HPDE6-E6E7 (cell line): ENCODE measurements around the gene ALDH1A3.
A peak's percentile ranks its signal among the peaks of the same experiment; 100 is the strongest.

Source experiments
- DNase-seq: peaks from one replicate; pipeline ENCODE4 v3.0.0; 2011; ENCODE audit warnings: missing footprints; ENCODE audit errors: extremely low spot score

Gene ALDH1A3

GRCh38 chr15:100859970-100860828 lies 19.4 kb upstream of the ALDH1A3 start:
- DNase-seq: no peak

- no peak for DNase-seq
Observed at GRCh38 chr15:100860829-100861510, 18.7 kb upstream of the ALDH1A3 start.

- no peak for DNase-seq
Observed at GRCh38 chr15:100861511-100861991, 18.1 kb upstream of the ALDH1A3 start.

GRCh38 chr15:100862162-100862561 lies 17.5 kb upstream of the ALDH1A3 start:
- DNase-seq: no peak

GRCh38 chr15:100863075-100863795 lies 16.4 kb upstream of the ALDH1A3 start:
- DNase-seq: no peak

- DNase-seq: no peak
Observed at GRCh38 chr15:100863796-100864267, 15.8 kb upstream of the ALDH1A3 start.

GRCh38 chr15:100866386-100867330 lies 13.0 kb upstream of the ALDH1A3 start:
- no peak for DNase-seq

GRCh38 chr15:100867433-100867832 lies 12.2 kb upstream of the ALDH1A3 start:
- DNase-seq: no peak

GRCh38 chr15:100869151-100869999 lies 10.3 kb upstream of the ALDH1A3 start:
- no peak for DNase-seq

- peak; percentile 70 for DNase-seq
Observed at GRCh38 chr15:100873029-100873677, 6.5 kb upstream of the ALDH1A3 start.

- DNase-seq: no peak
Observed at GRCh38 chr15:100875495-100875894, 4.1 kb upstream of the ALDH1A3 start.

GRCh38 chr15:100875976-100876375 lies 3.7 kb upstream of the ALDH1A3 start:
- no peak for DNase-seq

- DNase-seq: peak; percentile 60
Observed at GRCh38 chr15:100877551-100877950, 2.1 kb upstream of the ALDH1A3 start.

GRCh38 chr15:100878130-100878529 lies 1.5 kb upstream of the ALDH1A3 start:
- DNase-seq: no peak

- DNase-seq: no peak
Observed at GRCh38 chr15:100878648-100879047, 983 bp upstream of the ALDH1A3 start.

- DNase-seq: no peak
Observed at GRCh38 chr15:100879061-100879463, 569 bp upstream of the ALDH1A3 start.

- DNase-seq: peak; percentile 27
Observed at GRCh38 chr15:100880139-100880896, 687 bp downstream of the ALDH1A3 start.

GRCh38 chr15:100880897-100881242 lies 1.2 kb downstream of the ALDH1A3 start:
- DNase-seq: no peak
